Measurements from ENCODE around the gene SYT1.
A peak's percentile ranks its signal among the peaks of the same experiment; 100 is the strongest.

Gene SYT1

GRCh38 chr12:79250960-79251755, 386.6 kb downstream of the SYT1 start:
- DNase-seq (ENCODE audit: low read depth): no peak
- no peak overlapping the region for H3K4me3 ChIP-seq (ENCODE audit: low read depth, low read length)
- TF ChIP-seq CTCF (IDR thresholded peaks at IDR 0.05; ENCODE audit: low read depth, low read length, missing control alignments): no peak

GRCh38 chr12:79252358-79253075, 387.9 kb downstream of the SYT1 start:
- in situ Hi-C loops (cut with HindIII; ENCODE audit: low sequenced_read_pairs): no loop called here
- DNase-seq (ENCODE audit: low read depth): no peak

More at GRCh38 chr12:79250960-79251755, 386.6 kb downstream of the SYT1 start:
- in situ Hi-C loops (cut with HindIII; ENCODE audit: low sequenced_read_pairs): no loop called here

GRCh38 chr12:79255288-79255687, 390.7 kb downstream of the SYT1 start:
- DNase-seq (ENCODE audit: low read depth): peak; percentile 49
- TF ChIP-seq CTCF (IDR thresholded peaks at IDR 0.05; ENCODE audit: low read depth, low read length, missing control alignments): no peak
- H3K4me3 ChIP-seq (ENCODE audit: low read depth, low read length): no peak overlapping the region
- in situ Hi-C loops (cut with HindIII; ENCODE audit: low sequenced_read_pairs): no loop called here

More at GRCh38 chr12:79252358-79253075, 387.9 kb downstream of the SYT1 start:
- no peak for TF ChIP-seq CTCF (IDR thresholded peaks at IDR 0.05; ENCODE audit: low read depth, low read length, missing control alignments)
- no peak overlapping the region for H3K4me3 ChIP-seq (ENCODE audit: low read depth, low read length)

GRCh38 chr12:79260923-79261322, 396.3 kb downstream of the SYT1 start:
- in situ Hi-C loops (cut with HindIII; ENCODE audit: low sequenced_read_pairs): no loop called here
- no peak for TF ChIP-seq CTCF (IDR thresholded peaks at IDR 0.05; ENCODE audit: low read depth, low read length, missing control alignments)
- DNase-seq (ENCODE audit: low read depth): no peak
- no peak overlapping the region for H3K4me3 ChIP-seq (ENCODE audit: low read depth, low read length)

GRCh38 chr12:79262938-79263337, 398.4 kb downstream of the SYT1 start:
- peak; percentile 24 for DNase-seq (ENCODE audit: low read depth)

More at GRCh38 chr12:79262938-79263337, 398.4 kb downstream of the SYT1 start:
- in situ Hi-C loops (cut with HindIII; ENCODE audit: low sequenced_read_pairs): no loop called here
- no peak overlapping the region for H3K4me3 ChIP-seq (ENCODE audit: low read depth, low read length)
- no peak for TF ChIP-seq CTCF (IDR thresholded peaks at IDR 0.05; ENCODE audit: low read depth, low read length, missing control alignments)

Measured in astrocyte of the cerebellum (primary cell).